Caco-2 (cell line): ENCODE measurements around the gene TPRA1. TPM values are rescaled to one million over a fixed set of nuclear protein-coding genes. Genes with fewer than 3 reads are reported as not detected.
"Not testable (repeated sequence)": the region's sequence is repeated elsewhere in the genome, so short reads cannot be mapped to it uniquely, and the experiment has no call there.

Experiments
- BruUV-seq: library from RNA; stranded (reverse); fragments of 400-500 nt; replicated peaks from 2 replicates; lab custom pipeline; 2021; lab: Mats Ljungman, UMichigan
- CTCF ChIA-PET: fragments of 300-600 bp; sonication (Branson Sonifier 250); formaldehyde crosslinking; loops from one replicate; lab custom pipeline; 2022; ENCODE audit warnings: antibody characterized with exemption; lab: Charles Lee
- POLR2A ChIA-PET: fragments of 300-600 bp; sonication (Branson Sonifier 250); formaldehyde crosslinking; loops from one replicate; lab custom pipeline; 2022; ENCODE audit warnings: antibody characterized with exemption; lab: Charles Lee
- DNase-seq, 2 experiments: peaks; one replicate each; pipeline versions ENCODE4 v3.0.0 to v3.0.0-alpha.2; 2020 to 2022
- H3K27me3 ChIP-seq: replicated peaks from 2 replicates; pipeline ENCODE4 v1.6.0; 2011; ENCODE audit warnings: low read length; ENCODE audit not compliant: control insufficient read depth, insufficient read depth
- H3K36me3 ChIP-seq: 2 replicates; pipeline ENCODE4 v1.5.1; 2011; ENCODE audit warnings: low read length; ENCODE audit not compliant: control insufficient read depth, insufficient read depth
- H3K4me1 ChIP-seq: fragments of 250-450 bp; sonication (Bioruptor Pico); 2 replicates; pipeline ENCODE4 v1.5.1; 2020; ENCODE audit warnings: mild to moderate bottlenecking
- H3K4me3 ChIP-seq: 2 replicates; pipeline ENCODE4 v1.5.1; 2011; ENCODE audit warnings: low read depth, mild to moderate bottlenecking, control low read depth, low read length
- H3K9me3 ChIP-seq: fragments of 250-450 bp; sonication (Bioruptor Pico); 2 replicates; pipeline ENCODE4 v1.5.1; 2020; ENCODE audit warnings: mild to moderate bottlenecking, moderate library complexity
- H3K27ac Mint-ChIP-seq: one replicate; pipeline ENCODE4 v1.8.0; 2022; ENCODE audit warnings: mixed read lengths; ENCODE audit not compliant: unreplicated experiment
- H3K27me3 Mint-ChIP-seq: one replicate; pipeline ENCODE4 v1.8.0; 2022; ENCODE audit warnings: mixed read lengths; ENCODE audit not compliant: insufficient read depth, unreplicated experiment
- H3K36me3 Mint-ChIP-seq: one replicate; pipeline ENCODE4 v1.8.0; 2022; ENCODE audit warnings: mild to moderate bottlenecking, mixed read lengths; ENCODE audit not compliant: insufficient read depth, unreplicated experiment
- H3K4me1 Mint-ChIP-seq: one replicate; pipeline ENCODE4 v1.8.0; 2022; ENCODE audit warnings: low read depth, mixed read lengths; ENCODE audit not compliant: unreplicated experiment
- H3K4me3 Mint-ChIP-seq: one replicate; pipeline ENCODE4 v1.8.0; 2022; ENCODE audit warnings: mild to moderate bottlenecking, moderate library complexity, mixed read lengths; ENCODE audit not compliant: unreplicated experiment
- H3K9me3 Mint-ChIP-seq: one replicate; pipeline ENCODE4 v1.8.0; 2022; ENCODE audit warnings: mixed read lengths; ENCODE audit not compliant: unreplicated experiment
- intact Hi-C: fragments of 100-400 bp; cut with micrococcal nuclease; formaldehyde crosslinking; loops from one replicate; pipeline ENCODE4 v1.10.0; 2022; ENCODE audit not compliant: unreplicated experiment
- total RNA-seq: library from RNA; stranded (reverse); gene quantifications from 2 replicates; pipeline ENCODE4 v1.2.3, GENCODE V29; 2022
- TF ChIP-seq, protein P1 (sequence below), 2 experiments: fragments of 200-600 bp in 1 of 2; IDR thresholded peaks; 1 replicate in 1 of 2; 2 replicates in 1 of 2; pipeline versions ENCODE4 v1.5.1 to v1.8.0; 2011 to 2022; ENCODE audit warnings: antibody characterized with exemption in 1 of 2, control low read depth in 1 of 2, inconsistent platforms in 1 of 2, low read depth in 1 of 2, low read length in 1 of 2, mild to moderate bottlenecking in 1 of 2, moderate library complexity in 1 of 2; ENCODE audit not compliant: insufficient read depth in 1 of 2, severe bottlenecking in 1 of 2, unreplicated experiment in 1 of 2

TPRA1 gene
- total RNA-seq, 1 experiment from 2014 or later, result 34.5 TPM

DNA sequence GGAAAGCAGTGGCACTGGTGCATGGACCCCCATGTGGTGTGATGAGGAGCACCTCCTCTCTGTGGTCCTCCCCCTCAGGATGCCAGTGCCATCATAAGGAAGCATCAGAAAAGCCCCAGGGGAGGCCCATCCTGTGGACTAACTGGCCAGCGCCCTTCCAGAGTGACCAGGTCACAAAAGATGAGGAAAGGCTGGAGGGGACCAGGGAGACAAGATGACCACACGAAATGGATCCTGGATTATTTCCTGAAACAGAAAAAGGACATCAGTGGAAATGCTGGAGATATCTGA, 56.4 kb downstream of the TPRA1 start:
- intact Hi-C loops, result no loop called here
- Mint-ChIP-seq H3K27ac (no peak overlapping the region), H3K4me1 (no peaks in the 10 kb centered on the region), H3K27me3 (peaks cover 18% of the 10 kb centered on the region), H3K36me3 (no peaks in the 10 kb centered on the region), H3K4me3 (no peak overlapping the region), H3K9me3 (no peaks in the 10 kb centered on the region)
- no peak overlapping the region for H3K4me3 ChIP-seq
- no peaks in the 10 kb centered on the region for H3K9me3 ChIP-seq
- DNase-seq, result no peak
- ChIA-PET POLR2A (no interaction called here), CTCF (no interaction called here)
- no peaks in the 10 kb centered on the region for H3K27me3 ChIP-seq
- no peaks in the 10 kb centered on the region for H3K36me3 ChIP-seq
- no TSS peak for BruUV-seq
- TF ChIP-seq, protein P1, sequence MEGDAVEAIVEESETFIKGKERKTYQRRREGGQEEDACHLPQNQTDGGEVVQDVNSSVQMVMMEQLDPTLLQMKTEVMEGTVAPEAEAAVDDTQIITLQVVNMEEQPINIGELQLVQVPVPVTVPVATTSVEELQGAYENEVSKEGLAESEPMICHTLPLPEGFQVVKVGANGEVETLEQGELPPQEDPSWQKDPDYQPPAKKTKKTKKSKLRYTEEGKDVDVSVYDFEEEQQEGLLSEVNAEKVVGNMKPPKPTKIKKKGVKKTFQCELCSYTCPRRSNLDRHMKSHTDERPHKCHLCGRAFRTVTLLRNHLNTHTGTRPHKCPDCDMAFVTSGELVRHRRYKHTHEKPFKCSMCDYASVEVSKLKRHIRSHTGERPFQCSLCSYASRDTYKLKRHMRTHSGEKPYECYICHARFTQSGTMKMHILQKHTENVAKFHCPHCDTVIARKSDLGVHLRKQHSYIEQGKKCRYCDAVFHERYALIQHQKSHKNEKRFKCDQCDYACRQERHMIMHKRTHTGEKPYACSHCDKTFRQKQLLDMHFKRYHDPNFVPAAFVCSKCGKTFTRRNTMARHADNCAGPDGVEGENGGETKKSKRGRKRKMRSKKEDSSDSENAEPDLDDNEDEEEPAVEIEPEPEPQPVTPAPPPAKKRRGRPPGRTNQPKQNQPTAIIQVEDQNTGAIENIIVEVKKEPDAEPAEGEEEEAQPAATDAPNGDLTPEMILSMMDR (IDR thresholded peaks at IDR 0.05; ENCODE audit: insufficient read depth in 1 of 2, low read depth in 1 of 2, low read length in 1 of 2, severe bottlenecking in 1 of 2, unreplicated experiment in 1 of 2), result no peak
- no peaks in the 10 kb centered on the region for H3K4me1 ChIP-seq

DNA sequence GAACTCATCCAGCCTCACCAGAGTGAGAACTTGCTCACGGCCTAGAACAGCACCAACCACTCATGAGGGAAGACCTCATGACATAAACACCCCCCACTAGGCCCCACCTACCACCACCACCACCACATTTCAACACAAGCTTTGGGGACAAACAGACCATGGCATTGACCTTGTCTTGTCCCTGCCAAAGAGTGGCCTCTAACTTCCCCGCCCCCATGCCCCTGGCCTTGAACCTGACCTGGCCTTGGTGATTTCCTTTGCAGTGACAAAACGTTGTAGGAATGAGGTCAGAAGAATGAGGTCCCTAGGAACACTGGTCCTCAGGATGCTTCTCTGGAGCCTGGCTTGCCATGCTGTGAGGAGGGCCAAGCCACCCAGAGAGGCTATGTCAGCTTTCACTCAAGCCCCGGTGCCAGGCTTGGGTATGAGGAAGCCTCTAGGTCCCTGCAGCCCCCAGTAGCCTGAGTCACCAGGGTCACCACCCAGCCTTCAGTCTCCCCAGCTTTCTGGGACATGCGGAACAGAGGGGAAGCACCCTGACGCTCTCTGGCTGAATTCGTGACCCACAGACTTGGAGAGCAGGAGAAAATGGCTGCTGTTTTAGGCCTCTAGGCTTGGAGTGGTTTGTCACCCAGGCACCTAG, 57.9 kb downstream of the TPRA1 start:
- no peak for DNase-seq
- H3K36me3 ChIP-seq, result no peaks in the 10 kb centered on the region
- no peaks in the 10 kb centered on the region for H3K9me3 Mint-ChIP-seq
- TF ChIP-seq, protein P1 (IDR thresholded peaks at IDR 0.05; ENCODE audit: insufficient read depth in 1 of 2, low read depth in 1 of 2, low read length in 1 of 2, severe bottlenecking in 1 of 2, unreplicated experiment in 1 of 2), result no peak
- no peak overlapping the region for H3K4me3 ChIP-seq
- no TSS peak for BruUV-seq
- H3K4me1 Mint-ChIP-seq, result no peaks in the 10 kb centered on the region
- CTCF ChIA-PET, result interaction anchor here (0.6 kb wide), 1 partner anchor 933 kb away, joined by 3 read pairs; no protein-coding TSS in a partner anchor
- no peaks in the 10 kb centered on the region for H3K27me3 ChIP-seq
- H3K36me3 Mint-ChIP-seq, result no peaks in the 10 kb centered on the region
- peaks cover 13% of the 10 kb centered on the region for H3K27me3 Mint-ChIP-seq
- H3K4me3 Mint-ChIP-seq, result no peak overlapping the region
- no peaks in the 10 kb centered on the region for H3K4me1 ChIP-seq
- no peak overlapping the region for H3K27ac Mint-ChIP-seq
- intact Hi-C loops, result no loop called here
- H3K9me3 ChIP-seq, result no peaks in the 10 kb centered on the region
- POLR2A ChIA-PET, result no interaction called here

DNA sequence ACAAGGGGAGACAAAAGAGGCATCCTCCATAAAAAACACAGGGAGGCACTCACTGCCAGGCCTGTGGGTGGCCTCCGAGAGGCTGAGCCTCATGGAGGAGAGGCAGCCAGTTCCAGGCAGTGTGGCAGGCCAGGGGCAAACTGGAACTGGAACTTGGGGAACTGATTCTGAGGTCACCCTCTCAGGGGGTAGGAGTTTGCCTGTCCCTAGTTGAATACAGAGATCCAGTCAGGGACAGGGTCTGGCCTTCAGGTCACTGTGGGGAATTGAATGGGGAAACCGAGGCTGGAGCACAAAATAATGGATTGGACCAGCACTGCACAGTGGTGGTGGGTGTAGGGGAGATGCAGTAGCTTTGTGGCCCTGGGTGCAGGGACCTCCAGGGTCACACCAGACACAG, 58.7 kb downstream of the TPRA1 start:
- no peaks in the 10 kb centered on the region for H3K9me3 Mint-ChIP-seq
- CTCF ChIA-PET, result no interaction called here
- H3K4me1 Mint-ChIP-seq, result no peaks in the 10 kb centered on the region
- no peaks in the 10 kb centered on the region for H3K36me3 ChIP-seq
- H3K27me3 Mint-ChIP-seq, result peaks cover 14% of the 10 kb centered on the region
- no peak overlapping the region for H3K4me3 ChIP-seq
- H3K9me3 ChIP-seq, result no peaks in the 10 kb centered on the region
- POLR2A ChIA-PET, result no interaction called here
- intact Hi-C loops, result no loop called here
- BruUV-seq, result no TSS peak
- H3K36me3 Mint-ChIP-seq, result no peaks in the 10 kb centered on the region
- no peak overlapping the region for H3K27ac Mint-ChIP-seq
- no peaks in the 10 kb centered on the region for H3K27me3 ChIP-seq
- H3K4me1 ChIP-seq, result no peaks in the 10 kb centered on the region
- DNase-seq, result no peak
- TF ChIP-seq, protein P1 (IDR thresholded peaks at IDR 0.05; ENCODE audit: insufficient read depth in 1 of 2, low read depth in 1 of 2, low read length in 1 of 2, severe bottlenecking in 1 of 2, unreplicated experiment in 1 of 2), result no peak
- no peak overlapping the region for H3K4me3 Mint-ChIP-seq

DNA sequence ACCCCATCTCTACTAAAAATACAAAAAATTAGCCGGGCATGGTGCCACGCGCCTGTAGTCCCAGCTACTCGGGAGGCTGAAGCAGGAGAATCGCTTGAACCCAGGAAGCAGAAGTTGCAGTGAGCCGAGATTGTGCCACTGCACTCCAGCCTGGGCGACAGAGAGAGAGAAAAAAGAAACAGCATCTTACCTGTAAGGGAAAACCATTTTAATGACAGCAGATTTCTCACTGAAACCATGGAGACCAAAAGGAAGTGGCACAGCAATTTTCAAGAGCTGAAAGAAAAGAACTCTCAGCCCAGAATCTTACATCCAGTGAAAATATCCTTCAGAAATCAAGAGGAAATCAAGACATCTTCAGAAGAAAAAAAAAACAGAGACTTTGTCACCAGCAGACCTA, 59.7 kb downstream of the TPRA1 start:
- POLR2A ChIA-PET, result not testable (repeated sequence)

More for the DNA sequence above, 59.7 kb downstream of the TPRA1 start:
- H3K4me1 ChIP-seq, BruUV-seq, H3K9me3 Mint-ChIP-seq, H3K4me3 Mint-ChIP-seq, CTCF ChIA-PET, DNase-seq, H3K4me1 Mint-ChIP-seq, H3K36me3 ChIP-seq, H3K4me3 ChIP-seq, intact Hi-C loops, H3K27ac Mint-ChIP-seq, H3K27me3 ChIP-seq, H3K9me3 ChIP-seq, H3K36me3 Mint-ChIP-seq: not testable (repeated sequence)
- H3K27me3 Mint-ChIP-seq, result peaks cover 14% of the 10 kb centered on the region
